Neural cell (in vitro differentiated cells): ENCODE results near the gene CMBL.

ENCODE experiments used
- CTCF ChIP-seq: fragments of 450-650 bp; IDR thresholded peaks from 2 replicates; pipeline ENCODE4 v1.5.1; 2014; ENCODE audit warnings: antibody characterized with exemption, mild to moderate bottlenecking, moderate library complexity; ENCODE audit not compliant: poor library complexity, severe bottlenecking
- EZH2 ChIP-seq: fragments of 200-600, 300-800 bp; shearing (Covaris generic), sonication (generic); IDR thresholded peaks from 2 replicates; pipeline ENCODE4 v1.6.1; 2014; ENCODE audit warnings: antibody characterized with exemption, low read length, borderline replicate concordance, mild to moderate bottlenecking; ENCODE audit not compliant: insufficient read depth, poor library complexity, severe bottlenecking
- RAD21 ChIP-seq: fragments of 450-650 bp; conservative IDR thresholded peaks from 2 replicates; pipeline ENCODE4 v1.6.1; 2014; ENCODE audit warnings: antibody characterized with exemption, mild to moderate bottlenecking, moderate library complexity
- REST ChIP-seq: IDR thresholded peaks from 2 replicates; pipeline ENCODE4 v1.6.1; 2012; ENCODE audit warnings: borderline replicate concordance
- SMC3 ChIP-seq: fragments of 450-650 bp; conservative IDR thresholded peaks from 2 replicates; pipeline ENCODE4 v1.6.1; 2014; ENCODE audit warnings: antibody characterized with exemption, mild to moderate bottlenecking, moderate library complexity; ENCODE audit not compliant: poor library complexity

GRCh38 chr5:10323588-10324488 is 16.1 kb upstream of the CMBL start:
- no peak for TF ChIP-seq CTCF
- TF ChIP-seq EZH2, result no peak
- no peak for TF ChIP-seq RAD21
- peak; percentile 27 for TF ChIP-seq REST
- TF ChIP-seq SMC3, result no peak
